Activated gamma-delta T cell treated with anti-CD3 and anti-CD28 coated beads, Interleukin-2, amount 50 U/mL, for 16 hours (primary cell): ENCODE measurements around the gene ZMIZ1.
"Not testable (repeated sequence)": the region's sequence is repeated elsewhere in the genome, so short reads cannot be mapped to it uniquely, and the experiment has no call there.

Experiments used
- DNase-seq: peaks from one replicate; pipeline ENCODE4 v3.0.0-alpha.2; 2020; ENCODE audit warnings: low read depth

ZMIZ1 gene

GRCh38 chr10:79268161-79268601 is 199.4 kb downstream of the ZMIZ1 start:
- DNase-seq: no peak

- DNase-seq: no peak
These were observed 200.0 kb downstream of the ZMIZ1 start for GRCh38 chr10:79268742-79269141.

- no peak for DNase-seq
These were observed 200.7 kb downstream of the ZMIZ1 start for GRCh38 chr10:79269443-79269842.

- DNase-seq: no peak
These were observed 201.2 kb downstream of the ZMIZ1 start for GRCh38 chr10:79269969-79270368.

- DNase-seq: no peak
These were observed 201.9 kb downstream of the ZMIZ1 start for GRCh38 chr10:79270466-79271246.

- DNase-seq: no peak
These were observed 203.6 kb downstream of the ZMIZ1 start for GRCh38 chr10:79272353-79272752.

- no peak for DNase-seq
These were observed 204.8 kb downstream of the ZMIZ1 start for GRCh38 chr10:79273604-79274003.

GRCh38 chr10:79274279-79275104 is 205.7 kb downstream of the ZMIZ1 start:
- no peak for DNase-seq

- no peak for DNase-seq
These were observed 206.3 kb downstream of the ZMIZ1 start for GRCh38 chr10:79275105-79275430.

- no peak for DNase-seq
These were observed 206.7 kb downstream of the ZMIZ1 start for GRCh38 chr10:79275431-79275851.

GRCh38 chr10:79277579-79278269 is 209.0 kb downstream of the ZMIZ1 start:
- DNase-seq: no peak

- not testable (repeated sequence) for DNase-seq
These were observed 210.3 kb downstream of the ZMIZ1 start for GRCh38 chr10:79279047-79279446.

GRCh38 chr10:79280956-79281355 is 212.2 kb downstream of the ZMIZ1 start:
- DNase-seq: no peak

GRCh38 chr10:79282388-79282787 is 213.6 kb downstream of the ZMIZ1 start:
- no peak for DNase-seq

GRCh38 chr10:79283616-79284015 is 214.8 kb downstream of the ZMIZ1 start:
- DNase-seq: no peak

GRCh38 chr10:79284158-79284871 is 215.5 kb downstream of the ZMIZ1 start:
- no peak for DNase-seq

GRCh38 chr10:79285315-79286197 is 216.8 kb downstream of the ZMIZ1 start:
- no peak for DNase-seq

GRCh38 chr10:79286318-79286951 is 217.7 kb downstream of the ZMIZ1 start:
- peak; percentile 82 for DNase-seq

GRCh38 chr10:79287973-79288723 is 219.4 kb downstream of the ZMIZ1 start:
- DNase-seq: no peak

GRCh38 chr10:79289801-79290200 is 221.0 kb downstream of the ZMIZ1 start:
- no peak for DNase-seq
